Uterus (tissue), 4 donors: ENCODE results near the gene CHMP6. TPM values are rescaled to one million over a fixed set of nuclear protein-coding genes. Genes with fewer than 3 reads are reported as not detected.

Experiments used
- DNase-seq, 2 donors: peaks; one replicate each; pipeline ENCODE4 v3.0.0-alpha.2; 2019 to 2020
- H3K27ac ChIP-seq, 2 donors: fragments of 200-600 bp; sonication (generic); 1 replicate in 1 of 2; 2 replicates in 1 of 2; pipeline ENCODE4 v1.5.1; 2016 to 2018
- H3K27me3 ChIP-seq, 2 donors: fragments of 200-600 bp; sonication (generic); one replicate each; pipeline ENCODE4 v1.5.1; 2018 to 2019; ENCODE audit warnings: control low read depth in 1 of 2
- H3K36me3 ChIP-seq, 2 donors: fragments of 200-600 bp; sonication (generic); one replicate each; pipeline ENCODE4 v1.5.1; 2019; ENCODE audit warnings: control low read depth in 1 of 2
- H3K4me1 ChIP-seq, 2 donors: fragments of 200-600 bp; sonication (generic); one replicate each; pipeline ENCODE4 v1.5.1; 2018 to 2019; ENCODE audit warnings: control low read depth in 1 of 2
- H3K4me3 ChIP-seq, 2 donors: fragments of 200-600 bp; sonication (generic); 1 replicate in 1 of 2; 2 replicates in 1 of 2; pipeline ENCODE4 v1.5.1; 2018 to 2019; ENCODE audit warnings: mild to moderate bottlenecking in 1 of 2
- H3K9me3 ChIP-seq, 2 donors: fragments of 200-600 bp; sonication (generic); one replicate each; pipeline ENCODE4 v1.5.1; 2019; ENCODE audit warnings: control low read depth in 1 of 2
- CTCF ChIP-seq, 4 experiments: fragments of 200-600 bp in 2 of 4; fragments of 450-650 bp in 2 of 4; sonication (generic) in 2 of 4; IDR thresholded peaks; one replicate each; pipeline ENCODE4 v1.5.1; 2016 to 2019; ENCODE audit warnings: antibody characterized with exemption in 4 of 4, mild to moderate bottlenecking in 2 of 4, moderate library complexity in 1 of 4
- POLR2A ChIP-seq, 2 donors: fragments of 450-650 bp; IDR thresholded peaks; one replicate each; pipeline ENCODE4 v1.6.1; 2016; ENCODE audit warnings: antibody characterized with exemption in 2 of 2, mild to moderate bottlenecking in 1 of 2, moderate library complexity in 1 of 2
- intact Hi-C: fragments of 100-400 bp; cut with DNase I; formaldehyde crosslinking; loops from one replicate; pipeline ENCODE4 v1.15.1; 2023; ENCODE audit warnings: low total_unique reads
- total RNA-seq, 4 donors: library from RNA; depleted of rRNA in 3 of 4; stranded (reverse); fragments of >200 nt in 3 of 4; gene quantifications; one replicate each; pipeline versions ENCODE4 v1.1.0 to v1.2.4, GENCODE V29; 2014 to 2023
- donor health status: DM: yes; HTN: yes; CAD: no.

CHMP6 gene
- total RNA-seq, 4 donors from 2014 or later, result 3.6 to 33.2 (median 19.8) TPM

- Histone ChIP-seq H3K36me3 (no peaks in the 10 kb centered on the region), H3K9me3 (no peaks in the 10 kb centered on the region), H3K27ac (no peak overlapping the region), H3K4me1 (no peaks in the 10 kb centered on the region), H3K4me3 (peak overlapping the region in 1 of 2 donors; percentile 97), H3K27me3 (no peaks in the 10 kb centered on the region)
- no peak for DNase-seq
- intact Hi-C loops, result no loop called here
- no peak for TF ChIP-seq POLR2A (IDR thresholded peaks at IDR 0.05)
- no peak for TF ChIP-seq CTCF (IDR thresholded peaks at IDR 0.05)
These were observed 1.4 kb downstream of the CHMP6 start for GRCh38 chr17:80992948-80993624.

DNA sequence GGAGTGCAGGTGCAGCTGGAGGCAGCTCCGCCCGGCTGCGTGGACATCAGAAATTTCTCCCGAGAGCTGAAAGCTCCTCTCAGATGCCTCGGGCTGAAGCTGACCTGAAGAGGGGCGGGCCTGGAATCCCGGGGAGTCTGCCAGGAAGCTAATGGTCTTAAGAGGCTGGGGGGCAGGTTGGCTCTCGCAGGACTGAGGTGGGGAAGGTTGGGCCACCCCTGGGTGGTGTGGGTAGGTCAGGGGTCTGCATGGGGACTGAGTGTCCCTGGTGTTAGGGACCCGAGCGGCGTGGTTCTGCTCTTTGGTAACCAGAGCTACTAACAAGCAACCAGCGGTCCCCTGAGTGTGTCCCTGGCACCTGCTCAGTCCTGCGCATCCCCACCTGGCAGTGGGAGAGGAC is 3.5 kb downstream of the CHMP6 start:
- Histone ChIP-seq H3K9me3 (no peaks in the 10 kb centered on the region), H3K4me1 (no peaks in the 10 kb centered on the region), H3K27me3 (no peaks in the 10 kb centered on the region), H3K36me3 (no peaks in the 10 kb centered on the region), H3K27ac (no peak overlapping the region), H3K4me3 (no peak overlapping the region)
- no peak for DNase-seq
- intact Hi-C loops, result no loop called here
- TF ChIP-seq CTCF (IDR thresholded peaks at IDR 0.05) (no peak), POLR2A (IDR thresholded peaks at IDR 0.05) (no peak)

GRCh38 chr17:80996422-80997305 is 5.0 kb downstream of the CHMP6 start:
- Histone ChIP-seq H3K27ac (no peak overlapping the region), H3K27me3 (no peaks in the 10 kb centered on the region), H3K4me3 (no peak overlapping the region), H3K4me1 (no peaks in the 10 kb centered on the region), H3K36me3 (no peaks in the 10 kb centered on the region), H3K9me3 (no peaks in the 10 kb centered on the region)
- intact Hi-C loops, result no loop called here
- DNase-seq, result no peak
- TF ChIP-seq POLR2A (IDR thresholded peaks at IDR 0.05) (no peak), CTCF (IDR thresholded peaks at IDR 0.05) (no peak)

DNA sequence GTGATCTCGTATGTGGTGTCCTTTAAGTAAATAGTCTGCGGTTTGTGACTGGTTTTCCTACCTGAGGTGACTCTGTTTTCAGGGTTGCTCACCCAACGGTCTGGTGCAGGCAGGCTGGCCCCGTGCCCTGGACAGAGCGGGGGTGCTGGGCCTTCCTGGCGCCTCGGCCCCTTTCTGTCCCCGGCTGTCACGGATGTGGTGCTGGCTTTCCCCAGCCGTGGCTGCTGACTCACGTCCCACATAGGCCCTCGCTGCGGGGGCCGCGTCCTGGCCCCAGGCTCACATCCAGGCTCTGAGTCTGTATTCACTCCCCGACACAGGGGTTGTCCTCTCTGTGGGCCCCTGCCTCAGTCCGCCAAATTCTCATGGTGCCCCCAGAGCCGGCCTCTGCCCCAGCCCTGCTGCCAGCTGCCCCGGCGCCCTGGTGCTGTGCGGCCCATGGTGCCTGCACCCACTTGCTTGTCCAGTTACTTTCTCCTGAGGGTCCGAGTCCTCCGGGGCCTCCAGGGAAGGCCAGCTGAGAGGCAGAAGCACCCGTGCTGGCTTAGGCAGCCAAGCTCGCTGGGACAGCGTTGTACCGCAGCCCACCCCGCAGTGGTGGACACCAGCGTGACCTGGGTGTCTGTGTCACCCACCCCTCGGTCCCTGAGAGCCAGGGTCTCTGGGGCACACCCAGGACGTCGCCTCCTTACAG is 5.9 kb downstream of the CHMP6 start:
- H3K4me1 ChIP-seq, result peaks cover 0 to 6% of the 10 kb centered on the region in 2 donors
- H3K27me3 ChIP-seq, result no peaks in the 10 kb centered on the region
- no peak overlapping the region for H3K4me3 ChIP-seq
- no peaks in the 10 kb centered on the region for H3K36me3 ChIP-seq
- no peak overlapping the region for H3K27ac ChIP-seq
- TF ChIP-seq CTCF (IDR thresholded peaks at IDR 0.05) (no peak), POLR2A (IDR thresholded peaks at IDR 0.05) (no peak)
- intact Hi-C loops, result no loop called here
- DNase-seq, result no peak
- H3K9me3 ChIP-seq, result no peaks in the 10 kb centered on the region
